NB4 (cell line): Measurements from ENCODE around the gene KRTAP5-4.

ENCODE experiments used
- POLR2A ChIP-seq: IDR thresholded peaks from 2 replicates; pipeline ENCODE4 v1.6.1; 2011; ENCODE audit warnings: mild to moderate bottlenecking; ENCODE audit not compliant: insufficient read length; ENCODE audit errors: extremely low read depth
- TF ChIP-seq, protein P1 (sequence below): IDR thresholded peaks from one replicate; pipeline ENCODE4 v1.5.1; 2012; ENCODE audit warnings: low read depth, low read length
- TF ChIP-seq, protein P2 (sequence below): IDR thresholded peaks from 2 replicates; pipeline ENCODE4 v1.6.1; 2011; ENCODE audit warnings: low read depth, low read length

DNA sequence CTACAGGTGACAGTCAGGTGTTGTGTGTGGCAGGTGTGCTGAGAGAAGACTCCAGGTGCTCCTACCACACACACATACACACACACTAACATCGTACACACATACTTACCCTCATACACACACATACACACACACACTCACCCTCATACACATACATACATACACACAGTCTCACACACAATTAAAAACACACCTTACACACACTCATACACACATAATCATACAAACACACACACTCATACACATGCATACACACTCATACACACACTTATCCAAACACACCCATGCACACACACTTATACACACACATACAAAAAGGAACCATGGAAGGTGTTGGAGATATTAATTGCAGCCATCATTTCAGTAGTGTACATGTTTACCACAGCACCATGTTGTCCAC, 18.3 kb downstream of the KRTAP5-4 start:
- TF ChIP-seq, protein P1, sequence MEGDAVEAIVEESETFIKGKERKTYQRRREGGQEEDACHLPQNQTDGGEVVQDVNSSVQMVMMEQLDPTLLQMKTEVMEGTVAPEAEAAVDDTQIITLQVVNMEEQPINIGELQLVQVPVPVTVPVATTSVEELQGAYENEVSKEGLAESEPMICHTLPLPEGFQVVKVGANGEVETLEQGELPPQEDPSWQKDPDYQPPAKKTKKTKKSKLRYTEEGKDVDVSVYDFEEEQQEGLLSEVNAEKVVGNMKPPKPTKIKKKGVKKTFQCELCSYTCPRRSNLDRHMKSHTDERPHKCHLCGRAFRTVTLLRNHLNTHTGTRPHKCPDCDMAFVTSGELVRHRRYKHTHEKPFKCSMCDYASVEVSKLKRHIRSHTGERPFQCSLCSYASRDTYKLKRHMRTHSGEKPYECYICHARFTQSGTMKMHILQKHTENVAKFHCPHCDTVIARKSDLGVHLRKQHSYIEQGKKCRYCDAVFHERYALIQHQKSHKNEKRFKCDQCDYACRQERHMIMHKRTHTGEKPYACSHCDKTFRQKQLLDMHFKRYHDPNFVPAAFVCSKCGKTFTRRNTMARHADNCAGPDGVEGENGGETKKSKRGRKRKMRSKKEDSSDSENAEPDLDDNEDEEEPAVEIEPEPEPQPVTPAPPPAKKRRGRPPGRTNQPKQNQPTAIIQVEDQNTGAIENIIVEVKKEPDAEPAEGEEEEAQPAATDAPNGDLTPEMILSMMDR = no peak
- TF ChIP-seq, protein P2, sequence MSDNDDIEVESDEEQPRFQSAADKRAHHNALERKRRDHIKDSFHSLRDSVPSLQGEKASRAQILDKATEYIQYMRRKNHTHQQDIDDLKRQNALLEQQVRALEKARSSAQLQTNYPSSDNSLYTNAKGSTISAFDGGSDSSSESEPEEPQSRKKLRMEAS = no peak
- TF ChIP-seq POLR2A = no peak
